HG02642 (cell line): ENCODE data around the gene DKK2.

Source experiments
- ATAC-seq: cut with Tn5 transposase; IDR thresholded peaks from one replicate; pipeline ENCODE4 v1.9.1; 2021; ENCODE audit warnings: mild to moderate bottlenecking; ENCODE audit not compliant: unreplicated experiment, poor library complexity

Gene DKK2

GRCh38 chr4:107018344-107018735, 17.8 kb downstream of the DKK2 start:
- ATAC-seq, result no peak

DNA sequence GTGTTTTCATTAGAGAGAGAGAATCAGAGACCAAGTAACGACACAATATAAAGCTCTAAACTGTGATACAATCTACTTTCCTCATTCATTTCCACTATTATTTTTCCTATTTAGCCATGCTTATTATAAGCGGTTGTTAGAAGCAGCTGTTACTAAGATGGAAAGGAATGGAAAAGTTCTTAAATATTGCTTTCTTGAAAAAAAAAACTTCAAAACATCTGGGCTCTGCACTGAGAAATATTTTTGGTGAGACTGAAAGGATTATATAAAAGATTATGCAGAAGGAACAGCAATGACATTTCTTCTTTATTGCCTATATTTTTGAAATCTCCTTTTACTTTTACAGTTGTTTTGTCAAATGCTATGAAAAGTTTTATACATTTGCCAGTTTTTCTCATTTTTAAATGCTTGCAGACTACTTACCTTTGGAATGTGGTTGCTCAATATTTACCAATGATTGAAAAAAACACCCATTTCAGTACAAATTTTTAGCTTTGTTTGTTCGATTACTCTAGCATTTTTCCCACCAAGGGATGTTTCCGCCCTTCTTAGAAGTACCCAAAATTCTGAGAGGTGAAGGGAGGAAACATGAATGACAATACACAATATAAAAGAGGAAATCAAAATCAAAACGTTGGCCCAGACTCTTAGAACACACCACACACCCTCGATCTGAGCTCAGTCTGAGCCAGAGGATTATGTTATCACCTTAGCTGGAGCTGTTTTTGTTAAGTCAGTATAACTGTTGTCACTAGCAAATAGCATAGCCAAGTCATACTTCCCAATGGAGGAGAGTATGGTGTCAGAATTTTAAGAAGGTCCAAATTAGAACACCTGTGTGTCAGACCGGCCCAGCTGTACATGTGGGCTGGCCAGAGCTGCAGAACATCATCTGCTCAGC, 18.4 kb downstream of the DKK2 start:
- no peak for ATAC-seq

DNA sequence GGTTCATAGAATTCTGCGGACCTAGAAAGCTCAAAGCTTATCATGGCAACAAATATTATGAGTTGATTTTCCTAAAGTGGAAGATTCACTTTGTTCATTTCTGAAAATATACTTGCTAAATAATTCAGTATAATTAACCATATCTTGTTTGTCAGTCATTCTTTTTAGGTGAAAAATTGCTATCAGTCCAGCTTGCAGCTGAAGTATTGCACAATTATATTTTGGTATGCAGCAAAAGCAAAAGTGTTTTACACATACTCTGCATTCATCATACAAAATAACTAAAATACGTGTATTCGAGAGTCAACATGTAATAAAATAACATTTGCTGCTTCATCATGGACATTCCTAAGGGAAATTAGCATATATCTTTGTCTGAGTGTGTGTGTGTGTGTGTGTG, 24.8 kb downstream of the DKK2 start:
- ATAC-seq, result no peak

GRCh38 chr4:107009196-107009968, 26.7 kb downstream of the DKK2 start:
- no peak for ATAC-seq

GRCh38 chr4:107008115-107008514, 28.0 kb downstream of the DKK2 start:
- no peak for ATAC-seq

- no peak for ATAC-seq
These were observed 29.9 kb downstream of the DKK2 start for GRCh38 chr4:107006218-107006617.

DNA sequence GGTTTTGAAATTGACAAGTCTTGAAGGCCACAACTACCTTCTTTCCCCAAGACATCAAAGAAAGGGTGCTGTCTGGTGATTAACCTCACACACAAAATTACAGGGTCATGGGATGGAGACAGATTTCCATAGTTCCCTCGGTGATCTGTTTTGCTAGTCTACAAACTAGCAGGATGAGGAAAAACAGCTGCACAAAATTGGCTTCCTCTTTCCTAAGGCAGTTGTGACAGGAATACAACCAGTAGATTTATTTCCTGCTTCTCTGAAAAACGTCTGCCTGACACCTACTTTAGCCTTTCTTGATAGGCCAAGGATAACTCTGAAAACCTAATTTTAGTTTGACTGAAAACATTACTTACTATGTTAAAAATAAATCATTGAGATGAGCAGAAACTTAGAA, 39.6 kb downstream of the DKK2 start:
- ATAC-seq, result no peak

GRCh38 chr4:106993827-106994226, 42.3 kb downstream of the DKK2 start:
- no peak for ATAC-seq

GRCh38 chr4:106987311-106987710, 48.8 kb downstream of the DKK2 start:
- ATAC-seq, result no peak

DNA sequence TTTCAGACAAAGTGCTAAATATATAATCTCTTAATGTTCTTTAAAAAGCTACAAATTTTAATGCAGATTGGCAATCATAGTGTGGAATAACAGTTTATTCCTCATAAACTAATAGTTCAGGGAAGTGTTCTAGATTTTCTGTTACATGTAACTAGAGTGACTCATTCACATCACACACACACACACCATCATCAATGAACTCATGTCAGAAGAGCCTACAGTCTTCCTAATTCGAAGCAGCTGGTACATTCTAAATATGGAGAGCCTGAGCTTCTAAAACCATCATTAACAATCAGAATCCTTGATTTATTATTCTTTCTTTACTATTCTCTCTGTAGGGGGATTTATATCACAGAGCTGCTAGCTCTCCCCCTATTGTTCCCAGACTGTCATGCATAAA, 49.6 kb downstream of the DKK2 start:
- ATAC-seq, result no peak

GRCh38 chr4:106985830-106986229, 50.3 kb downstream of the DKK2 start:
- no peak for ATAC-seq

GRCh38 chr4:106982711-106983211, 53.4 kb downstream of the DKK2 start:
- ATAC-seq, result no peak

GRCh38 chr4:106981431-106981830, 54.7 kb downstream of the DKK2 start:
- ATAC-seq, result no peak

DNA sequence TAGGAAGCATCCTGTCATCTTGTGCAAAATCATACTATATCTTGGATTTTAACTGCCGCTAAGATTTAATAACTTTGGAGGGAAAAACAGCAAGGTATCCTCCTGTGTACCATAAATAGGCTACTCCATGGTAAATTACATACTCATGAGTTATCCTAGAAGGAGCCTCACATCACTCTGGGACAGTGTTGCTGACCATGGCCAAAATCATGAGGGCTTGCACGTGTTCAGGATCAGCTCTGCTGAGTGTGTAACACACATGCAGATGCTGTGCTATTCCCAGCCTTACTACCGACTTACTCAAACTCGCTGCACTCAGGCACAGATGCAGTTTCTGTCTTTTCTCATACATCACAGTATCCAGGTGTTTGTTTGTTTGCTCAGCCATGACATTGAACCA, 56.6 kb downstream of the DKK2 start:
- no peak for ATAC-seq

- no peak for ATAC-seq
These were observed 57.9 kb downstream of the DKK2 start for GRCh38 chr4:106978046-106978774.

- ATAC-seq, result no peak
These were observed 64.5 kb downstream of the DKK2 start for GRCh38 chr4:106971636-106972035.

DNA sequence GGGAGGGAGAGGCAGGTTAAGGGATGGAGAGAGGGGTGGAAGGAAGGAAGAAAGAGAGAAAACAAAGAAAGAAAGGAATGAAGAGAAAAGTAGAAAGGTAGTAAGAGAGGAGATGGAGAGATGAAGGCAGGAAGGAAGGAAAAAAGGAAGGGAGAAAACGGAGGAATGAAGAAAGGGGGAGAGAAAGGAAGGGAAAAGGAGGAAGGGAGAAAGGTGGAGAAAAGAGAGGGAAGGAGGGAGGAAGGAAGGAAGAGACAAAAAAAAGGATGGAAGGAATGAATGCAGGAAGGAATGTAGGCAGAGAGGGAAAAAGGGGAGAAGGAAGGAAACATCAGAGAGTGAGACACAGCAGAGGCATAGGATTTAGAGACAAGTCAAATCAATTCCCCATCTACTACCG, 68.2 kb downstream of the DKK2 start:
- no peak for ATAC-seq

DNA sequence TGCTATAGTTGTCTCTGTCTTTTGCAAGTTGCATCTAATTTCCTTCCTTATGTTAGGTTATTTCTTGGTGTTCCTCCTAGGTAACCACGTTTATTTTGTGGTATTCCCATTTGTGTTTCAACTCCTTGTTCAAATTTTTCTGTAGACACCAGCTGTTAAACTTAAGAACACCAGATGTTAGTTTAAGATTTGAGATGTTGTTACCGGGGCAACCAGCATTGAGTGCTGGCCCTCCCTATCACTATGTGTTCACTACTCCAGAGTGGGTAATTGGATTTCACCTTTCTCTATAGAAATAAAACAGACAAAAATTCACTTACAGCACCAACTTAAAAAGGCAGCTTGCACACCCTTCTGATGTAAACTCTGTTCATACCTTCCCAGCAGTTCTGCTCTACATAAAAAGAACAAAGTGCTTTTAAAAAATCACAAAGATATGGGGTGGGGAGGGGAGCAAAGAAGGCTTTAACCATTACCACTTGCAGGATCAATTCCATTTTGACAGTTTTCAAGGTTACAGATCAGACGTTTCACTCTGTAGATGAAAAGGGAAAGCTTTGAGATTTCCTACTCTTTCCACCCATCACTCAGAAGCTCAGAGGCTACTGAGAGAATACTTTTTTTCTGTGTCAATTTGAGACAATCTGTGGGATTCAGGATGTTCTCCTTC, 82.9 kb downstream of the DKK2 start:
- ATAC-seq, result no peak

DNA sequence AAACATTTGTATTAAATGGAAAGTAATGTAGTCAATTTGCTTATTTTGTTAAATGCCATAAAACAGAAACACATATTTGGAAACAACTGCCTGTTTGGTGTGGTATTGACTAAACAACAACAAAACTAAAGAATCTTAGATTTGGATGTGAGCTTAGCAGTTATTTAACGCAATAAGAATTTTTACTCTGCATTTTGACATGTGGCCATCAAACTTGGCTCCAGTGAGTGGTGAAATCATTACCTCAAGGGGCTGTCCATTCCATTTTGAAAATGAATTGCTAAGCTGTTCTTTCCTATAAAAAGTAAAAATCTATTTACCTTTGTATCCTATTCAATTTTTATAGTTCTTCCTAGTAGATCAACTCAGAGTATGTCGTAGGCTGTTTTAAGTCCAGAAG, 84.2 kb downstream of the DKK2 start:
- ATAC-seq, result no peak

DNA sequence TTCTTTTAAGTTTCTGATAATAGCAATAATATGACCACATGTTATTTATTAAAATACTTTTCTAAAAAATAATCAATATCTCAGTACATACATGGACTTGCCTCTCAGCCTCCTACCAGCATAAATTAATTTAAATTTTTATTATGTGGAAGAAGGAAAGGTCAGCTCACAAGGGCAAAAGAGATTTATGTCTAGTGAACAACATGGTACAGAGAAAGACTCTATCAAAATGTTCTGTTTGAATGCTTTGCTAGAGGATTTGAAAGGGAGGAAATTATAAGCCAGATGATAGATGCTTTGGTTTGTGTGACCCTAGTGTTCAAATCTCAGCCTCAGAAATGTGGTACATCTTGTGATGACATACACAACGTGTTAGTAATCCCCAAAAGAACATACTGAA, 94.3 kb downstream of the DKK2 start:
- no peak for ATAC-seq
